GM23338 (cell line): ENCODE results near the gene KDM4C. TPM values are rescaled to one million over a fixed set of nuclear protein-coding genes. Genes with fewer than 3 reads are reported as not detected.

ENCODE experiments used
- ATAC-seq: fragments of 200-7000 bp; cut with Tn5 transposase; 3 replicates; pipeline ENCODE4 v1.9.1; 2020
- DNase-seq: peaks from one replicate; pipeline ENCODE4 v3.0.0-alpha.2; 2015; ENCODE audit warnings: low spot score
- H2AFZ ChIP-seq: fragments of 200-600 bp; sonication (generic); 2 replicates; pipeline ENCODE4 v1.8.0; 2016; ENCODE audit warnings: antibody characterized with exemption, mild to moderate bottlenecking, moderate library complexity
- H3F3A ChIP-seq: fragments of 200-600 bp; sonication (generic); replicated peaks from 2 replicates; pipeline ENCODE4 v1.8.0; 2017; ENCODE audit warnings: antibody characterized with exemption, mixed run types, low read depth
- H3K27ac ChIP-seq: fragments of 200-600 bp; sonication (generic); 2 replicates; pipeline ENCODE4 v1.6.1; 2016; ENCODE audit warnings: low read depth
- H3K27me3 ChIP-seq: fragments of 200-600 bp; sonication (generic); 2 replicates; pipeline ENCODE4 v1.8.0; 2016; ENCODE audit warnings: mild to moderate bottlenecking, mixed run types, moderate library complexity; ENCODE audit not compliant: insufficient read depth
- H3K36me3 ChIP-seq: fragments of 200-600 bp; sonication (generic); 2 replicates; pipeline ENCODE4 v1.8.0; 2016; ENCODE audit warnings: mild to moderate bottlenecking; ENCODE audit not compliant: insufficient read depth
- H3K4me1 ChIP-seq: fragments of 200-600 bp; sonication (generic); 2 replicates; pipeline ENCODE4 v1.8.0; 2016; ENCODE audit warnings: mild to moderate bottlenecking, moderate library complexity; ENCODE audit not compliant: insufficient read depth
- H3K4me2 ChIP-seq: fragments of 200-600 bp; sonication (generic); 2 replicates; pipeline ENCODE4 v1.7.1; 2017; ENCODE audit warnings: mixed run types
- H3K4me3 ChIP-seq: fragments of 200-600 bp; sonication (generic); 2 replicates; pipeline ENCODE4 v1.6.1; 2016; ENCODE audit warnings: mixed run types
- H3K79me2 ChIP-seq: fragments of 200-600 bp; sonication (generic); replicated peaks from 2 replicates; pipeline ENCODE4 v1.8.0; 2017; ENCODE audit warnings: mild to moderate bottlenecking; ENCODE audit not compliant: insufficient read depth
- H3K9me2 ChIP-seq: fragments of 200-600 bp; sonication (generic); 2 replicates; pipeline ENCODE4 v1.8.0; 2017; ENCODE audit not compliant: insufficient read depth
- H4K20me1 ChIP-seq: fragments of 200-600 bp; sonication (generic); replicated peaks from 2 replicates; pipeline ENCODE4 v1.8.0; 2017; ENCODE audit warnings: mild to moderate bottlenecking; ENCODE audit not compliant: insufficient read depth
- H3K27ac Mint-ChIP-seq: 2 replicates; pipeline ENCODE4 v1.8.0; 2020; ENCODE audit warnings: inconsistent platforms, mild to moderate bottlenecking, moderate library complexity, mixed read lengths
- H3K27me3 Mint-ChIP-seq: 3 replicates; pipeline ENCODE4 v1.8.0; 2022; ENCODE audit warnings: low read depth, mild to moderate bottlenecking, moderate library complexity, mixed read lengths, inconsistent platforms; ENCODE audit not compliant: insufficient read depth, poor library complexity
- H3K36me3 Mint-ChIP-seq: 3 replicates; pipeline ENCODE4 v1.8.0; 2021; ENCODE audit warnings: low read depth, mild to moderate bottlenecking, inconsistent platforms, moderate library complexity, mixed read lengths
- H3K4me1 Mint-ChIP-seq: 3 replicates; pipeline ENCODE4 v1.8.0; 2020; ENCODE audit warnings: mild to moderate bottlenecking, inconsistent platforms, mixed read lengths
- H3K4me3 Mint-ChIP-seq: 3 replicates; pipeline ENCODE4 v1.8.0; 2021; ENCODE audit warnings: moderate library complexity, mild to moderate bottlenecking, inconsistent platforms, mixed read lengths
- H3K9me3 Mint-ChIP-seq: 3 replicates; pipeline ENCODE4 v1.8.0; 2020; ENCODE audit warnings: moderate library complexity, mild to moderate bottlenecking, inconsistent platforms, mixed read lengths
- CREB1 ChIP-seq: fragments of 250-450 bp; sonication (Bioruptor Pico); IDR thresholded peaks from 2 replicates; pipeline ENCODE4 v1.5.0; 2020; ENCODE audit warnings: low read depth, mild to moderate bottlenecking, moderate library complexity
- EZH2phosphoT487 ChIP-seq: fragments of 200-600 bp; sonication (generic); IDR thresholded peaks from one replicate; pipeline ENCODE4 v1.8.1; 2018; ENCODE audit warnings: antibody characterized with exemption; ENCODE audit not compliant: unreplicated experiment
- JUNB ChIP-seq: IDR thresholded peaks from one replicate; pipeline ENCODE4 v1.6.1; 2016; ENCODE audit warnings: antibody characterized with exemption; ENCODE audit not compliant: unreplicated experiment
- ZNF331 ChIP-seq: fragments of 250-450 bp; sonication (Bioruptor Pico); IDR thresholded peaks from 2 replicates; pipeline ENCODE4 v1.5.0; 2020; ENCODE audit warnings: low read depth, mild to moderate bottlenecking, moderate library complexity
- polyA plus RNA-seq: library from polyadenylated mRNA; unstranded; fragments of >200 nt; fragmentation: Nextera tagmentation; extraction: Ambion mirVana; gene quantifications from 2 replicates; pipeline ENCODE4 v1.2.1, GENCODE V29; 2016
- total RNA-seq: library from RNA; depleted of rRNA; stranded (reverse); fragments of >200 nt; shearing (Covaris generic); gene quantifications from 2 replicates; pipeline ENCODE4 v1.2.3, GENCODE V29; 2014
- TF ChIP-seq, protein P1 (sequence below): fragments of 250-450 bp; sonication (Bioruptor Pico); IDR thresholded peaks from 2 replicates; pipeline ENCODE4 v1.5.0; 2020; ENCODE audit warnings: mild to moderate bottlenecking, moderate library complexity
- TF ChIP-seq, protein P2 (sequence below): IDR thresholded peaks from 2 replicates; pipeline ENCODE4 v1.6.1; 2016; ENCODE audit warnings: antibody characterized with exemption

The KDM4C gene
- total and polyA plus RNA-seq, 2 experiments from 2014 or later, result 12.0 to 43.8 TPM

GRCh38 chr9:7103771-7104170 lies 346.0 kb downstream of the KDM4C start (continued):
- TF ChIP-seq, protein P1, sequence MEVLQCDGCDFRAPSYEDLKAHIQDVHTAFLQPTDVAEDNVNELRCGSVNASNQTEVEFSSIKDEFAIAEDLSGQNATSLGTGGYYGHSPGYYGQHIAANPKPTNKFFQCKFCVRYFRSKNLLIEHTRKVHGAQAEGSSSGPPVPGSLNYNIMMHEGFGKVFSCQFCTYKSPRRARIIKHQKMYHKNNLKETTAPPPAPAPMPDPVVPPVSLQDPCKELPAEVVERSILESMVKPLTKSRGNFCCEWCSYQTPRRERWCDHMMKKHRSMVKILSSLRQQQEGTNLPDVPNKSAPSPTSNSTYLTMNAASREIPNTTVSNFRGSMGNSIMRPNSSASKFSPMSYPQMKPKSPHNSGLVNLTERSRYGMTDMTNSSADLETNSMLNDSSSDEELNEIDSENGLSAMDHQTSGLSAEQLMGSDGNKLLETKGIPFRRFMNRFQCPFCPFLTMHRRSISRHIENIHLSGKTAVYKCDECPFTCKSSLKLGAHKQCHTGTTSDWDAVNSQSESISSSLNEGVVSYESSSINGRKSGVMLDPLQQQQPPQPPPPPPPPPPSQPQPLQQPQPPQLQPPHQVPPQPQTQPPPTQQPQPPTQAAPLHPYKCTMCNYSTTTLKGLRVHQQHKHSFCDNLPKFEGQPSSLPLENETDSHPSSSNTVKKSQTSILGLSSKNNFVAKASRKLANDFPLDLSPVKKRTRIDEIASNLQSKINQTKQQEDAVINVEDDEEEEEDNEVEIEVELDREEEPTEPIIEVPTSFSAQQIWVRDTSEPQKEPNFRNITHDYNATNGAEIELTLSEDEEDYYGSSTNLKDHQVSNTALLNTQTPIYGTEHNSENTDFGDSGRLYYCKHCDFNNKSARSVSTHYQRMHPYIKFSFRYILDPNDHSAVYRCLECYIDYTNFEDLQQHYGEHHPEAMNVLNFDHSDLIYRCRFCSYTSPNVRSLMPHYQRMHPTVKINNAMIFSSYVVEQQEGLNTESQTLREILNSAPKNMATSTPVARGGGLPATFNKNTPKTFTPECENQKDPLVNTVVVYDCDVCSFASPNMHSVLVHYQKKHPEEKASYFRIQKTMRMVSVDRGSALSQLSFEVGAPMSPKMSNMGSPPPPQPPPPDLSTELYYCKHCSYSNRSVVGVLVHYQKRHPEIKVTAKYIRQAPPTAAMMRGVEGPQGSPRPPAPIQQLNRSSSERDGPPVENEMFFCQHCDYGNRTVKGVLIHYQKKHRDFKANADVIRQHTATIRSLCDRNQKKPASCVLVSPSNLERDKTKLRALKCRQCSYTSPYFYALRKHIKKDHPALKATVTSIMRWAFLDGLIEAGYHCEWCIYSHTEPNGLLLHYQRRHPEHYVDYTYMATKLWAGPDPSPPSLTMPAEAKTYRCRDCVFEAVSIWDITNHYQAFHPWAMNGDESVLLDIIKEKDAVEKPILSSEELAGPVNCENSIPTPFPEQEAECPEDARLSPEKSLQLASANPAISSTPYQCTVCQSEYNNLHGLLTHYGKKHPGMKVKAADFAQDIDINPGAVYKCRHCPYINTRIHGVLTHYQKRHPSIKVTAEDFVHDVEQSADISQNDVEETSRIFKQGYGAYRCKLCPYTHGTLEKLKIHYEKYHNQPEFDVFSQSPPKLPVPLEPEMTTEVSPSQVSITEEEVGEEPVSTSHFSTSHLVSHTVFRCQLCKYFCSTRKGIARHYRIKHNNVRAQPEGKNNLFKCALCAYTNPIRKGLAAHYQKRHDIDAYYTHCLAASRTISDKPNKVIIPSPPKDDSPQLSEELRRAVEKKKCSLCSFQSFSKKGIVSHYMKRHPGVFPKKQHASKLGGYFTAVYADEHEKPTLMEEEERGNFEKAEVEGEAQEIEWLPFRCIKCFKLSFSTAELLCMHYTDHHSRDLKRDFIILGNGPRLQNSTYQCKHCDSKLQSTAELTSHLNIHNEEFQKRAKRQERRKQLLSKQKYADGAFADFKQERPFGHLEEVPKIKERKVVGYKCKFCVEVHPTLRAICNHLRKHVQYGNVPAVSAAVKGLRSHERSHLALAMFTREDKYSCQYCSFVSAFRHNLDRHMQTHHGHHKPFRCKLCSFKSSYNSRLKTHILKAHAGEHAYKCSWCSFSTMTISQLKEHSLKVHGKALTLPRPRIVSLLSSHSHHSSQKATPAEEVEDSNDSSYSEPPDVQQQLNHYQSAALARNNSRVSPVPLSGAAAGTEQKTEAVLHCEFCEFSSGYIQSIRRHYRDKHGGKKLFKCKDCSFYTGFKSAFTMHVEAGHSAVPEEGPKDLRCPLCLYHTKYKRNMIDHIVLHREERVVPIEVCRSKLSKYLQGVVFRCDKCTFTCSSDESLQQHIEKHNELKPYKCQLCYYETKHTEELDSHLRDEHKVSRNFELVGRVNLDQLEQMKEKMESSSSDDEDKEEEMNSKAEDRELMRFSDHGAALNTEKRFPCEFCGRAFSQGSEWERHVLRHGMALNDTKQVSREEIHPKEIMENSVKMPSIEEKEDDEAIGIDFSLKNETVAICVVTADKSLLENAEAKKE, result no peak
- TF ChIP-seq, protein P2, sequence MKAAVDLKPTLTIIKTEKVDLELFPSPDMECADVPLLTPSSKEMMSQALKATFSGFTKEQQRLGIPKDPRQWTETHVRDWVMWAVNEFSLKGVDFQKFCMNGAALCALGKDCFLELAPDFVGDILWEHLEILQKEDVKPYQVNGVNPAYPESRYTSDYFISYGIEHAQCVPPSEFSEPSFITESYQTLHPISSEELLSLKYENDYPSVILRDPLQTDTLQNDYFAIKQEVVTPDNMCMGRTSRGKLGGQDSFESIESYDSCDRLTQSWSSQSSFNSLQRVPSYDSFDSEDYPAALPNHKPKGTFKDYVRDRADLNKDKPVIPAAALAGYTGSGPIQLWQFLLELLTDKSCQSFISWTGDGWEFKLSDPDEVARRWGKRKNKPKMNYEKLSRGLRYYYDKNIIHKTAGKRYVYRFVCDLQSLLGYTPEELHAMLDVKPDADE, result no peak
- TF ChIP-seq ZNF331 (no peak), CREB1 (CRISPR knock-in tag) (no peak)

DNA sequence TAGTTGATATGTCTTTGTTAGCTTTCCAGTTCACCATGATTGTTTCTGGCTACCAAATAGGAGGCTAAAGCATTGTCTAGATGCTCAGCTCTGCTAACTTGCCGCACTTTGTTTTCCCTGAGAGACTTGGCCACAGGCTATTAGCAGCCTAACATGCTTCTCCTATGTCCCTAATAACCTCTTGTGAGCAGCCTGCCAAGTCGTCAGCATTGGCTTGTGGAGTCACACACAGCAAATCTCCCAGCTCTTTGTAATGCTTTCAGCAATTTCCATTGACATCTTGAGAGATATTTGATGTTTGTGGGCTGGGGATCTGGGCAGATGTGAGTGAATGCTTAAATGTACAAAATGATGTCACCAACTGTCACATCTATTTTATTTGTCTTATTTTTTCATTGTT lies 346.9 kb downstream of the KDM4C start:
- no peak overlapping the region; the same call in 1 of the 2 replicates for H3K27ac Mint-ChIP-seq
- TF ChIP-seq EZH2phosphoT487 (no peak), JUNB (no peak)
- TF ChIP-seq, protein P1, result no peak

More for the DNA sequence above, 346.9 kb downstream of the KDM4C start:
- Histone ChIP-seq H3K27ac (no peak overlapping the region), H3K4me1 (peaks cover 10% of the 10 kb centered on the region), H2AFZ (no peak overlapping the region), H3K9me2 (no peaks in the 10 kb centered on the region; the same call in 1 of the 2 replicates), H3K79me2 (no peaks in the 10 kb centered on the region), H3K4me2 (no peak overlapping the region), H3K27me3 (no peaks in the 10 kb centered on the region), H3F3A (no peaks in the 10 kb centered on the region), H4K20me1 (no peaks in the 10 kb centered on the region), H3K36me3 (0 out of 2 replicates have a peak, but pooled peaks cover 3% of the 10 kb centered on the region), H3K4me3 (no peak overlapping the region)
- H3K9me3 Mint-ChIP-seq, result peaks cover under 1% of the 10 kb centered on the region; the same call in 2 of the 3 replicates
- ATAC-seq, result no peak
- H3K36me3 Mint-ChIP-seq, result peaks cover 11% of the 10 kb centered on the region; the same call in 2 of the 3 replicates
- no peak for DNase-seq
- peaks cover 15% of the 10 kb centered on the region for H3K4me1 Mint-ChIP-seq
- no peak overlapping the region for H3K4me3 Mint-ChIP-seq
- no peaks in the 10 kb centered on the region for H3K27me3 Mint-ChIP-seq
